ENCODE results near the gene PTRH1. TPM values are rescaled to one million over a fixed set of nuclear protein-coding genes. Genes with fewer than 3 reads are reported as not detected.

Gene PTRH1
- polyA plus RNA-seq, 1 experiment = 21.1 TPM

GRCh38 chr9:127734747-127735529 is 19.5 kb upstream of the PTRH1 start, which contains the start of gene TOR2A:
TOR2A (minus strand) TSS chr9:127735294; CDS start chr9:127735270, 24 bp downstream.
- POLR2A ChIA-PET = interaction anchor here (0.6 kb wide), 1 partner anchor 146 kb away, joined by 11 read pairs; no protein-coding TSS in a partner anchor
- Histone ChIP-seq H3K36me3 (ENCODE audit: control insufficient read depth, insufficient read depth, low read length) (no peaks in the 10 kb centered on the region; the same call in 1 of the 2 replicates), H3K4me3 (ENCODE audit: low read depth, low read length) (peak within 1 kb of the TSS; percentile 55), H3K27me3 (ENCODE audit: control insufficient read depth, insufficient read depth, low read length) (peaks cover 6% of the 10 kb centered on the region)
- CTCF ChIA-PET = interaction anchor here (0.5 to 3.5 kb wide), 85 partner anchors 9 to 401 kb away, joined by 3 to 70 read pairs (median 4); partner anchors contain the start of genes CDK9, ENG, PIP5KL1 and PTRH1
- peak; percentile 96 for TF ChIP-seq CTCF (IDR thresholded peaks at IDR 0.05; ENCODE audit: insufficient read depth, low read depth, low read length)
- DNase-seq (ENCODE audit: low read depth) = peak; percentile 75

- TF ChIP-seq CTCF (IDR thresholded peaks at IDR 0.05; ENCODE audit: insufficient read depth, low read depth, low read length) = no peak
- Histone ChIP-seq H3K4me3 (ENCODE audit: low read depth, low read length) (peak overlapping the region; percentile 55), H3K36me3 (ENCODE audit: control insufficient read depth, insufficient read depth, low read length) (no peaks in the 10 kb centered on the region; the same call in 1 of the 2 replicates), H3K27me3 (ENCODE audit: control insufficient read depth, insufficient read depth, low read length) (peaks cover 6% of the 10 kb centered on the region)
- ChIA-PET CTCF (interaction anchor here (0.5 to 3.5 kb wide), 75 partner anchors 10 to 402 kb away, joined by 3 to 70 read pairs (median 5); partner anchors contain the start of genes CDK9, ENG, PIP5KL1 and PTRH1), POLR2A (no interaction called here)
- DNase-seq (ENCODE audit: low read depth) = no peak
Measured at GRCh38 chr9:127734247-127734746, 18.8 kb upstream of the PTRH1 start.

GRCh38 chr9:127733614-127734013 is 18.2 kb upstream of the PTRH1 start:
- ChIA-PET CTCF (interaction anchor here (1.0 to 3.5 kb wide), 16 partner anchors 9 to 273 kb away, joined by 3 to 70 read pairs (median 11); partner anchors contain the start of genes PTRH1 and TTC16), POLR2A (no interaction called here)
- no peak for DNase-seq (ENCODE audit: low read depth)
- TF ChIP-seq CTCF (IDR thresholded peaks at IDR 0.05; ENCODE audit: insufficient read depth, low read depth, low read length) = no peak
- no peak overlapping the region for H3K4me3 ChIP-seq (ENCODE audit: low read depth, low read length)
- peaks cover 6% of the 10 kb centered on the region for H3K27me3 ChIP-seq (ENCODE audit: control insufficient read depth, insufficient read depth, low read length)
- no peaks in the 10 kb centered on the region; the same call in 1 of the 2 replicates for H3K36me3 ChIP-seq (ENCODE audit: control insufficient read depth, insufficient read depth, low read length)

GRCh38 chr9:127732444-127732843 is 17.0 kb upstream of the PTRH1 start:
- POLR2A ChIA-PET = no interaction called here
- no peak overlapping the region for H3K4me3 ChIP-seq (ENCODE audit: low read depth, low read length)
- TF ChIP-seq CTCF (IDR thresholded peaks at IDR 0.05; ENCODE audit: insufficient read depth, low read depth, low read length) = no peak
- CTCF ChIA-PET = interaction anchor here (0.8 to 2.9 kb wide), 5 partner anchors 8 to 143 kb away, joined by 3 to 12 read pairs (median 3); no protein-coding TSS in a partner anchor
- DNase-seq (ENCODE audit: low read depth) = no peak
- no peaks in the 10 kb centered on the region; the same call in 1 of the 2 replicates for H3K36me3 ChIP-seq (ENCODE audit: control insufficient read depth, insufficient read depth, low read length)
- H3K27me3 ChIP-seq (ENCODE audit: control insufficient read depth, insufficient read depth, low read length) = peaks cover 2% of the 10 kb centered on the region; the same call in 1 of the 2 replicates

- peaks cover under 1% of the 10 kb centered on the region; the same call in 1 of the 2 replicates for H3K27me3 ChIP-seq (ENCODE audit: control insufficient read depth, insufficient read depth, low read length)
- no peak for TF ChIP-seq CTCF (IDR thresholded peaks at IDR 0.05; ENCODE audit: insufficient read depth, low read depth, low read length)
- no peak for DNase-seq (ENCODE audit: low read depth)
- H3K36me3 ChIP-seq (ENCODE audit: control insufficient read depth, insufficient read depth, low read length) = no peaks in the 10 kb centered on the region; the same call in 1 of the 2 replicates
- ChIA-PET POLR2A (no interaction called here), CTCF (interaction anchor here (1.0 to 2.9 kb wide), 5 partner anchors 9 to 191 kb away, joined by 3 to 12 read pairs (median 4); no protein-coding TSS in a partner anchor)
- no peak overlapping the region for H3K4me3 ChIP-seq (ENCODE audit: low read depth, low read length)
Measured at GRCh38 chr9:127731938-127732337, 16.5 kb upstream of the PTRH1 start.

Data from BJ (cell line).